ENCODE results near the gene LYST.

The LYST gene

GRCh38 chr1:235883261-235883927 lies 16.7 kb upstream of the LYST start:
- peak; percentile 83 for DNase-seq

GRCh38 chr1:235882816-235883215 lies 16.1 kb upstream of the LYST start:
- no peak for DNase-seq

GRCh38 chr1:235881930-235882700 lies 15.4 kb upstream of the LYST start:
- DNase-seq, result no peak

GRCh38 chr1:235878082-235878811 lies 11.5 kb upstream of the LYST start:
- no peak for DNase-seq

GRCh38 chr1:235876402-235876841 lies 9.7 kb upstream of the LYST start:
- no peak for DNase-seq

GRCh38 chr1:235875036-235875597 lies 8.4 kb upstream of the LYST start:
- DNase-seq, result no peak

GRCh38 chr1:235874261-235874660 lies 7.6 kb upstream of the LYST start:
- no peak for DNase-seq

GRCh38 chr1:235873571-235873970 lies 6.9 kb upstream of the LYST start:
- no peak for DNase-seq

GRCh38 chr1:235873045-235873444 lies 6.3 kb upstream of the LYST start:
- DNase-seq, result no peak

- DNase-seq, result no peak
These were observed 5.6 kb upstream of the LYST start for GRCh38 chr1:235872270-235872669.

GRCh38 chr1:235867903-235868469 lies 1.3 kb upstream of the LYST start:
- no peak for DNase-seq

- DNase-seq, result peak; percentile 98
These were observed 473 bp upstream of the LYST start for GRCh38 chr1:235866913-235867845.

GRCh38 chr1:235865565-235866204 lies 1.0 kb downstream of the LYST start:
- DNase-seq, result no peak

- DNase-seq, result no peak
These were observed 1.7 kb downstream of the LYST start for GRCh38 chr1:235864931-235865525.

- no peak for DNase-seq
These were observed 2.2 kb downstream of the LYST start for GRCh38 chr1:235864469-235864868.

- DNase-seq, result no peak
These were observed 3.0 kb downstream of the LYST start for GRCh38 chr1:235863699-235864093.

GRCh38 chr1:235861857-235862256 lies 4.8 kb downstream of the LYST start:
- DNase-seq, result no peak

GRCh38 chr1:235860829-235861228 lies 5.9 kb downstream of the LYST start:
- no peak for DNase-seq

GRCh38 chr1:235859789-235860188 lies 6.9 kb downstream of the LYST start:
- no peak for DNase-seq

- no peak for DNase-seq
These were observed 7.9 kb downstream of the LYST start for GRCh38 chr1:235858766-235859165.

- no peak for DNase-seq
These were observed 8.9 kb downstream of the LYST start for GRCh38 chr1:235857756-235858155.

Data from femur (tissue), 1 donor.